Measurements from ENCODE around the gene GSTCD.

Gene GSTCD

DNA sequence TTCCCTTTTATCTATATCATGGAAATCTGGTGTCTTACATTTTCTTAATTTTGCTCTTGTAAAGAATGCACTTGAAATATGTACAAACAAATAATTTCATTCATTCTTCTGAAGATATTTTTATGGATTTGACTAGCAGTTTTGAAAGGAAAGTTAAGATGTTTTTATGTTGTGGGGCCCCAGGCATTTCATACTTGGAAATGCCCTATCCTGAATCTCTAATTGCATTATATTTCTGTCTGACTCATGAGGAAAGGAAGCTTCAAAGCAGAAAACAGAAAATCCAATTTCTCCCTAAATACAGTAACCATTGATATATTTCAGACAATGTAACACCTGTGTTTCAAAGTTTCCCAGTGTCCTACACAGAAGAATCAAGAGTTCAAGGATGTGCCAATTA, 113.5 kb downstream of the GSTCD start:
- ATAC-seq (ENCODE audit: insufficient read depth, low read depth) (no peak), DNase-seq (no peak)
- peaks cover 9% of the 10 kb centered on the region; the same call in 1 of the 2 replicates for H3K36me3 ChIP-seq (ENCODE audit: insufficient read depth, low read length)
- no peak overlapping the region for H3K4me3 ChIP-seq (ENCODE audit: low read depth in 1 of 2, low read length in 2 of 2)
- no peaks in the 10 kb centered on the region for H3K9me3 ChIP-seq (ENCODE audit: insufficient read depth, low read length, severe bottlenecking)
- no peaks in the 10 kb centered on the region for H3K27me3 ChIP-seq (ENCODE audit: insufficient read depth, low read length, poor library complexity)
- H3K27ac ChIP-seq (ENCODE audit: low read length), result no peak overlapping the region
- no peaks in the 10 kb centered on the region for H4K20me1 ChIP-seq (ENCODE audit: insufficient read depth, low read length)
- no peak overlapping the region for H3K4me2 ChIP-seq (ENCODE audit: insufficient read depth, low read length)
- no peaks in the 10 kb centered on the region for H3K79me2 ChIP-seq (ENCODE audit: insufficient read depth, low read length)
- H3K9ac ChIP-seq (ENCODE audit: low read depth, low read length), result no peak overlapping the region
- no peak overlapping the region for H2AFZ ChIP-seq (ENCODE audit: low read depth, low read length)
- TF ChIP-seq EZH2 (IDR thresholded peaks at IDR 0.05; ENCODE audit: borderline replicate concordance, low read depth, low read length, severe bottlenecking), result no peak
- TF ChIP-seq, protein P1, sequence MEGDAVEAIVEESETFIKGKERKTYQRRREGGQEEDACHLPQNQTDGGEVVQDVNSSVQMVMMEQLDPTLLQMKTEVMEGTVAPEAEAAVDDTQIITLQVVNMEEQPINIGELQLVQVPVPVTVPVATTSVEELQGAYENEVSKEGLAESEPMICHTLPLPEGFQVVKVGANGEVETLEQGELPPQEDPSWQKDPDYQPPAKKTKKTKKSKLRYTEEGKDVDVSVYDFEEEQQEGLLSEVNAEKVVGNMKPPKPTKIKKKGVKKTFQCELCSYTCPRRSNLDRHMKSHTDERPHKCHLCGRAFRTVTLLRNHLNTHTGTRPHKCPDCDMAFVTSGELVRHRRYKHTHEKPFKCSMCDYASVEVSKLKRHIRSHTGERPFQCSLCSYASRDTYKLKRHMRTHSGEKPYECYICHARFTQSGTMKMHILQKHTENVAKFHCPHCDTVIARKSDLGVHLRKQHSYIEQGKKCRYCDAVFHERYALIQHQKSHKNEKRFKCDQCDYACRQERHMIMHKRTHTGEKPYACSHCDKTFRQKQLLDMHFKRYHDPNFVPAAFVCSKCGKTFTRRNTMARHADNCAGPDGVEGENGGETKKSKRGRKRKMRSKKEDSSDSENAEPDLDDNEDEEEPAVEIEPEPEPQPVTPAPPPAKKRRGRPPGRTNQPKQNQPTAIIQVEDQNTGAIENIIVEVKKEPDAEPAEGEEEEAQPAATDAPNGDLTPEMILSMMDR (IDR thresholded peaks at IDR 0.05; ENCODE audit: borderline replicate concordance, extremely low read depth, low read length, poor library complexity, severe bottlenecking), result no peak
- no peaks in the 10 kb centered on the region for H3K4me1 ChIP-seq (ENCODE audit: insufficient read depth, low read length)

DNA sequence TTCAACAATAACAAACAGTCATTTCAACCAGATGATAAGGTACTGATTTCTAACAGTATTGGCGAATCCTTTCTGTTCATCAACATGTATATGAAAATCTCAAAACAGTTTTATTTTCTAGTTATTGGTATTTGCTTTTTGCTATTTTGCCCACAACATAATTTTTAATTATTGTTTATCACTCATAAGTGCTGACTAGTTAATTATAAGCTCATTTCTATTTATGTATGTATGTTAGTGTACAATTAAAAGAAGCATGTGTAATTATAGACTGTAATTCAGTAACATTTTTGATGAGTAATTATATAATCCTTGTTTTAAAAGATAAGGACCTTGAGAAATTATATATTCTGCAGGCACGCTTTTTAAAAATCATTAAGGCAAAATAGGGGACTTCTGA, 119.5 kb downstream of the GSTCD start:
- no peaks in the 10 kb centered on the region for H4K20me1 ChIP-seq (ENCODE audit: insufficient read depth, low read length)
- no peak overlapping the region for H3K4me3 ChIP-seq (ENCODE audit: low read depth in 1 of 2, low read length in 2 of 2)
- H3K4me1 ChIP-seq (ENCODE audit: insufficient read depth, low read length), result no peaks in the 10 kb centered on the region
- H3K9ac ChIP-seq (ENCODE audit: low read depth, low read length), result no peak overlapping the region
- no peaks in the 10 kb centered on the region for H3K27me3 ChIP-seq (ENCODE audit: insufficient read depth, low read length, poor library complexity)
- no peaks in the 10 kb centered on the region for H3K79me2 ChIP-seq (ENCODE audit: insufficient read depth, low read length)
- no peak overlapping the region for H3K4me2 ChIP-seq (ENCODE audit: insufficient read depth, low read length)
- peaks cover 14% of the 10 kb centered on the region; the same call in 1 of the 2 replicates for H3K36me3 ChIP-seq (ENCODE audit: insufficient read depth, low read length)
- TF ChIP-seq EZH2 (IDR thresholded peaks at IDR 0.05; ENCODE audit: borderline replicate concordance, low read depth, low read length, severe bottlenecking), result no peak
- TF ChIP-seq, protein P1 (IDR thresholded peaks at IDR 0.05; ENCODE audit: borderline replicate concordance, extremely low read depth, low read length, poor library complexity, severe bottlenecking), result no peak
- ATAC-seq (ENCODE audit: insufficient read depth, low read depth) (no peak), DNase-seq (no peak)
- H3K27ac ChIP-seq (ENCODE audit: low read length), result no peak overlapping the region
- H3K9me3 ChIP-seq (ENCODE audit: insufficient read depth, low read length, severe bottlenecking), result no peaks in the 10 kb centered on the region
- no peak overlapping the region for H2AFZ ChIP-seq (ENCODE audit: low read depth, low read length)

DNA sequence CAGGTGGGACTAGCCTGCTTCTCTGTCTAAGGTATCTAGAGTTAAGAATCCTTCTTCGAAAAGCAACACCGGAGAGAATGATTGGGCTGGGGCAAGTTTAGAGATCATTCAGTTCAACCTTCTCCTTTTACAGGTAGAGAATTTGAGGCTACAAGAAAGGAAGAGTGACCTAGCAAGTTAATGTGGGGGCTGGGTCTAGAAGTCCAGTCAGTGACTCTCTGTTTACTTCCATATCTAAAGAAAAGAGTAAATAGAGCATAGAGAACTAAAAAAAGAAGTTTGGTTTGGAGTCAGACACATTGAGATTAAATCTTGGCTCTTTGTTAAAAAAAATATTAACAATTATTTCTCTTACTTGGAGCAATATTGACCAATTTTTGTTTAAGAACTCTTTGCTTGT, 122.6 kb downstream of the GSTCD start:
- no peak for ATAC-seq (ENCODE audit: insufficient read depth, low read depth)
- Histone ChIP-seq H3K9ac (ENCODE audit: low read depth, low read length) (no peak overlapping the region), H3K27me3 (ENCODE audit: insufficient read depth, low read length, poor library complexity) (no peaks in the 10 kb centered on the region), H3K4me3 (ENCODE audit: low read depth in 1 of 2, low read length in 2 of 2) (no peak overlapping the region), H3K4me2 (ENCODE audit: insufficient read depth, low read length) (no peak overlapping the region), H3K4me1 (ENCODE audit: insufficient read depth, low read length) (no peaks in the 10 kb centered on the region), H2AFZ (ENCODE audit: low read depth, low read length) (no peak overlapping the region), H3K9me3 (ENCODE audit: insufficient read depth, low read length, severe bottlenecking) (no peaks in the 10 kb centered on the region), H4K20me1 (ENCODE audit: insufficient read depth, low read length) (no peaks in the 10 kb centered on the region), H3K27ac (ENCODE audit: low read length) (no peak overlapping the region), H3K36me3 (ENCODE audit: insufficient read depth, low read length) (peaks cover 32% of the 10 kb centered on the region), H3K79me2 (ENCODE audit: insufficient read depth, low read length) (no peaks in the 10 kb centered on the region)
- no peak for TF ChIP-seq EZH2 (IDR thresholded peaks at IDR 0.05; ENCODE audit: borderline replicate concordance, low read depth, low read length, severe bottlenecking)
- TF ChIP-seq, protein P1 (IDR thresholded peaks at IDR 0.05; ENCODE audit: borderline replicate concordance, extremely low read depth, low read length, poor library complexity, severe bottlenecking), result no peak
- no peak for DNase-seq

DNA sequence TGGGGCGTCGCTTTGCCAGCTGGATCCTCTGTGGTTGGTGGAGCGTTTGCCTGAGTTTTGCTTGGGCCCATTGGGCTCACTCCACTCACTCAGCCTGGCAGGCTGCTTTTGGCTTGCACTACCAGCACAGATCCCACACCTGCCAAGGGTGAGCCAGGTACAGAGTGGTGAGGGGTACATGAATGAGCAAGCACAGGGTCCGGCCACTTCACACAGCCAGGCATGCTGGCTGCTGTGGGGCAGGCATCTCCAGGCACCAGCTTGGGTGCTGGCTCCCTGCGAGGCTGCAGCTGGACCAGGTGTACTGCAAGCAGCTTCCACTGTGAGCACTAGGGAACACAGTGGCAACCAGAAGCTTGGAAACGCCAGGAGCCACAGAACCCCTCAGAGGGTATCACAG, 126.6 kb downstream of the GSTCD start:
- Histone ChIP-seq H3K27me3 (ENCODE audit: insufficient read depth, low read length, poor library complexity) (no peaks in the 10 kb centered on the region), H3K36me3 (ENCODE audit: insufficient read depth, low read length) (peaks cover 37% of the 10 kb centered on the region), H3K27ac (ENCODE audit: low read length) (no peak overlapping the region)

More for the DNA sequence above, 126.6 kb downstream of the GSTCD start:
- no peak overlapping the region for H2AFZ ChIP-seq (ENCODE audit: low read depth, low read length)
- H3K4me1 ChIP-seq (ENCODE audit: insufficient read depth, low read length), result no peaks in the 10 kb centered on the region
- no peak overlapping the region for H3K4me2 ChIP-seq (ENCODE audit: insufficient read depth, low read length)
- TF ChIP-seq, protein P1 (IDR thresholded peaks at IDR 0.05; ENCODE audit: borderline replicate concordance, extremely low read depth, low read length, poor library complexity, severe bottlenecking), result no peak
- no peak for TF ChIP-seq EZH2 (IDR thresholded peaks at IDR 0.05; ENCODE audit: borderline replicate concordance, low read depth, low read length, severe bottlenecking)
- H3K9ac ChIP-seq (ENCODE audit: low read depth, low read length), result no peak overlapping the region
- no peak overlapping the region for H3K4me3 ChIP-seq (ENCODE audit: low read depth in 1 of 2, low read length in 2 of 2)
- H3K9me3 ChIP-seq (ENCODE audit: insufficient read depth, low read length, severe bottlenecking), result no peaks in the 10 kb centered on the region
- H4K20me1 ChIP-seq (ENCODE audit: insufficient read depth, low read length), result no peaks in the 10 kb centered on the region
- DNase-seq, result no peak
- H3K79me2 ChIP-seq (ENCODE audit: insufficient read depth, low read length), result no peaks in the 10 kb centered on the region
- ATAC-seq (ENCODE audit: insufficient read depth, low read depth), result no peak
